GM20000 (cell line): Measurements from ENCODE around the gene SPI1.

Source experiments
- DNase-seq: peaks from one replicate; pipeline ENCODE4 v3.0.0; 2012; ENCODE audit warnings: low spot score
- TF ChIP-seq, protein P1 (sequence below): IDR thresholded peaks from 2 replicates; pipeline ENCODE4 v1.5.1; 2012; ENCODE audit warnings: mild to moderate bottlenecking, control low read depth; ENCODE audit errors: extremely low read depth, missing control alignments

The SPI1 gene

GRCh38 chr11:47306484-47306844, 71.9 kb downstream of the SPI1 start:
- TF ChIP-seq, protein P1, sequence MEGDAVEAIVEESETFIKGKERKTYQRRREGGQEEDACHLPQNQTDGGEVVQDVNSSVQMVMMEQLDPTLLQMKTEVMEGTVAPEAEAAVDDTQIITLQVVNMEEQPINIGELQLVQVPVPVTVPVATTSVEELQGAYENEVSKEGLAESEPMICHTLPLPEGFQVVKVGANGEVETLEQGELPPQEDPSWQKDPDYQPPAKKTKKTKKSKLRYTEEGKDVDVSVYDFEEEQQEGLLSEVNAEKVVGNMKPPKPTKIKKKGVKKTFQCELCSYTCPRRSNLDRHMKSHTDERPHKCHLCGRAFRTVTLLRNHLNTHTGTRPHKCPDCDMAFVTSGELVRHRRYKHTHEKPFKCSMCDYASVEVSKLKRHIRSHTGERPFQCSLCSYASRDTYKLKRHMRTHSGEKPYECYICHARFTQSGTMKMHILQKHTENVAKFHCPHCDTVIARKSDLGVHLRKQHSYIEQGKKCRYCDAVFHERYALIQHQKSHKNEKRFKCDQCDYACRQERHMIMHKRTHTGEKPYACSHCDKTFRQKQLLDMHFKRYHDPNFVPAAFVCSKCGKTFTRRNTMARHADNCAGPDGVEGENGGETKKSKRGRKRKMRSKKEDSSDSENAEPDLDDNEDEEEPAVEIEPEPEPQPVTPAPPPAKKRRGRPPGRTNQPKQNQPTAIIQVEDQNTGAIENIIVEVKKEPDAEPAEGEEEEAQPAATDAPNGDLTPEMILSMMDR, result no peak

GRCh38 chr11:47305734-47306483, 72.4 kb downstream of the SPI1 start:
- no peak for DNase-seq
- TF ChIP-seq, protein P1, result no peak

More at GRCh38 chr11:47306484-47306844, 71.9 kb downstream of the SPI1 start:
- no peak for DNase-seq
